HPDE6-E6E7 (cell line): ENCODE data around the gene RELN.

Experiments used
- DNase-seq: peaks from one replicate; pipeline ENCODE4 v3.0.0; 2011; ENCODE audit warnings: missing footprints; ENCODE audit errors: extremely low spot score

Gene RELN

GRCh38 chr7:103990991-103991390, 1.5 kb upstream of the RELN start:
- no peak for DNase-seq

- no peak for DNase-seq
Observed at GRCh38 chr7:103989785-103990767, 618 bp upstream of the RELN start.

GRCh38 chr7:103988468-103989199, 824 bp downstream of the RELN start:
- DNase-seq = no peak

GRCh38 chr7:103987451-103987850, 2.0 kb downstream of the RELN start:
- DNase-seq = no peak

GRCh38 chr7:103985565-103986126, 3.8 kb downstream of the RELN start:
- DNase-seq = no peak

- no peak for DNase-seq
Observed at GRCh38 chr7:103984050-103984449, 5.4 kb downstream of the RELN start.

DNA sequence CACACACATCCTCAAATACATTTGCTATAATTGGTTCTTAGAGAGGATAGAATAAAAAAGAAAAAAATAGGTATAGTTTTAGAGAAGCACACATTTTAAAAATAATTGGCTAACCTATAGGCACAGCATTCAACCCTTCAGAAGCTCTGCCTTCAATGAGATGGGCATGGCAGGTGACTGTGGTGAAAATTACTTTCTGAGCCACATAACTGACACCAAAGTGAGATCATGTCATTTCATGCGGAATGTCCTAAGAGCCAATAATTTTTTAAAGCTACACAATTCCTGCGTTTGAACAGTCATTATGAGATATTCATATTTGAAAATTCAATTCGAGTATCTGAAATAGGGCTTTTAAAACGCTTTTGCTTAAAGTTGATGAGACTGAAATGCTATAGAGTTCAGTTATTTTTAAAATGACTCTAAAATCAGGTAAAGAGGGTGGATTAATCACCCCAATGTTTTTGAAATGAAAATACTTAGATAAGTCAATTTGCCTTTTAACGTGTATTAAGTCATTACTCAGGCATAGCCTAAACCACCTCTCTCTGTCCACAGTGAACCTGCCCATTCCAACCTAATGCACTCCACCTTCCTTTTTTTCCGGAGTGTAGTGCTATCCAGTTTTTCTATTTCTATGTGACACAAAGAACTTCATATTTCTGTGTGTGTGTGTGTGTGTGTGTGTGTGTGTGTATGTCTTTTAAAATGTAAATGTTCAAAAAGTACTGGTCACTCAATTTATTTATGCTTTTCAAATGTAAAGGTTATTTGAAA, 6.1 kb downstream of the RELN start:
- DNase-seq = no peak

DNA sequence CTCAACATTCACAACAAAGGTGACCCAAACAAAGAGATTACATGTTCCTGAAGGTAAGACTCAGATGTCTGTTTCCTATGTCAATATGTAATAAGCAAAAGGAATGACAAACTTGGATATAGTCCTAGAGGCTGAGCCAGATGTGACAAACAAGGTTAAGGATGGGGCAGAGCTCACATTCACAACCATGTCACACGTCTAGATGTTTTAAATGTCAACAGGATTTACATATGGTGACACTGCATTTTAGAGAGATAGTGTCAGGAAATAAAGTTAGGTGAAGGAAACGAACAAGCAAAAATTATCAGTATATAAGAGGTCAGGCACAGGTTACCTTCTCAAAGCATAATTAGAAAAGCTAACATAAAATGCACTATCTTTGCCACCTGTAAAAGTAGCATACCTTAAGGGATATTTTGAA, 8.4 kb downstream of the RELN start:
- no peak for DNase-seq

- DNase-seq = no peak
Observed at GRCh38 chr7:103972779-103973434, 16.6 kb downstream of the RELN start.

GRCh38 chr7:103967401-103967800, 22.1 kb downstream of the RELN start:
- DNase-seq = no peak

DNA sequence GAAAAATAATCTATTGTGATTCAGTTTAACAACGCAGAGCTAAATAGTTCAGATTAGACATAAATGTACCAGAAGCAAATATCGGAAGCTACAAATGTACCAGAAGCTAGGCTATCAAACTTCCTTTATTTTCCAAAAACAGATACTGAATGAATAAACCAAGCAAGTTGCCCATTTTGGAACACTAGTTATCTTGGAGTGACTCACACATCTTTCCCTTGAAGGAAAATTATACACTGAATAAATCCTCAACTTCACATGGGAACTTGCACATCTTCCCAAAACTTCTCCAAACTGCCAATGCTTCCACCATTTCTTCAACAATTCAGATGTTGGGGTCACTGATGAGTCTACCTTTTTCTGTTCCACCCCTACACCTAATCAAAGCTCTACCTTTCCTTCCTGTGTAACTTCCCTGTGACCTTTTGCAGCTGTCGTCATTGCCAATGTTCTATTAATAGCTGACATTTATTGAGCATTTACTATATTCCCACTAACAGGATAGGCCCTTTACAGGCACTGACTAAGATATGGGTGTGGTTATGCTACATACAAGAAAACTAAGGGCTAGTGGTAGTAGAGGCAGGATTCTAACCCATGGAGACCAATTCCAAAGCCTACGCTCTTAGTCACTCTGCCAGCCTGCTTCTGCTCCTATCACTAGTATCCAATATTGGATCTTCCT, 22.7 kb downstream of the RELN start:
- no peak for DNase-seq

DNA sequence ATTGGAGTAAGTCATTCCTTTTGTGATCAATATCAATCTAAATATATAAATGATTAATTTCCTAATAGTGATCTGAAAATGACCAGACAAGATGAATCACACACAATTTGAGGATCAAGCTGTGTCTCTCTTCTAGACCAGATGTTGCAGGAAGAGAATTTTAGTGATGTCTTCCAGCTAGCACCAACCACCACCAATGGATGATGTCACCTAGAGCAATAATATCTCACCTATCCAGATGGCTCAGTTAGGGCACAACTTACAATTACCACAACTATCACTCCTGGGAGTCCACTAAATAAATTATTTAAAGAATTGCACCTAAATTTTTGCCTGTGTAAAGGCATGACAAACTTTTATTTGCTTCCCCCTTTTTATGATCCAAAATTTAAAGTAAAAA, 25.2 kb downstream of the RELN start:
- DNase-seq = no peak

DNA sequence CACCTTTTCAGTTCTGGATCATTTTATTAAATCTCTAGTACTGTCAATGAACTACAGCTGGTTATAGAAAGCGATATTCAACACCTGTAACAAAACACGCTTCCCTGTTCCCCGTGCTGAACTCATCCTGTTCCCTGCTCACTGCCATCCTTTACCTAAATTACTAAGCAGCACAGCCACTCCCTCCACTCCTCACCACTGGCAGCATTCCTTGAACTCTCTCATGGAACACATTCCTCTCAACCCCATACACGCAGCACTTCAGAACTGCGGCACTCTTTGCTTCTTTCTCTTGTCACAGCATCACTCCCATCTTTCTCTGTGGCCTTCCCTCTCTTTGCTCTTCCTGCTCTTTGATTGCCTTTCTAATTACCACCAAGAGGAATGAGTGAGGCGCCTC, 27.4 kb downstream of the RELN start:
- DNase-seq = no peak

GRCh38 chr7:103958284-103958818, 31.1 kb downstream of the RELN start:
- DNase-seq = no peak

- no peak for DNase-seq
Observed at GRCh38 chr7:103955985-103956384, 33.5 kb downstream of the RELN start.

GRCh38 chr7:103952408-103952807, 37.0 kb downstream of the RELN start:
- no peak for DNase-seq

GRCh38 chr7:103951311-103951710, 38.1 kb downstream of the RELN start:
- DNase-seq = no peak

DNA sequence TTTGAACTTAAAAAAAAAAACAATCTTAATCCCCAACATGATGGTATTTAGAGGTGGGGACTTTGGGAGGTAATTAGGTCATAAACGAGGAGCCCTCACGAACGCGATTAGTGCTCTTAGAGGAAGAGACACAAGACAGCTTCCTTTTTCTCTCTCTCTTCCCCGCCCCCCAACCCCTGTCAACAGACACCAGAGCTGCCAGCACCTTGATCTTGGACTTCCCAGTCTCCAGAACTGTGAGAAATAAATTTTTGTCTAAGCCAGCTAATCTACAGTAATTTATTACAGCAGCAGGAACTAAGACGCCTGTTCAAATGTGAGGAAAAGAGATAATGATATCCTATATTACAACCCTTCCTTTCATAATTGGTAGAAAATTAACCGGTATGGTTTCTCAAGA, 40.1 kb downstream of the RELN start:
- DNase-seq = no peak

GRCh38 chr7:103947026-103947655, 42.3 kb downstream of the RELN start:
- no peak for DNase-seq
